ENCODE measurements around the gene CCDC122. TPM values are rescaled to one million over a fixed set of nuclear protein-coding genes. Genes with fewer than 3 reads are reported as not detected.
A peak's percentile ranks its signal among the peaks of the same experiment; 100 is the strongest.

Gene CCDC122
- total RNA-seq, 4 donors from 2014 or later = 1.3 to 2.7 (median 1.8) TPM

DNA sequence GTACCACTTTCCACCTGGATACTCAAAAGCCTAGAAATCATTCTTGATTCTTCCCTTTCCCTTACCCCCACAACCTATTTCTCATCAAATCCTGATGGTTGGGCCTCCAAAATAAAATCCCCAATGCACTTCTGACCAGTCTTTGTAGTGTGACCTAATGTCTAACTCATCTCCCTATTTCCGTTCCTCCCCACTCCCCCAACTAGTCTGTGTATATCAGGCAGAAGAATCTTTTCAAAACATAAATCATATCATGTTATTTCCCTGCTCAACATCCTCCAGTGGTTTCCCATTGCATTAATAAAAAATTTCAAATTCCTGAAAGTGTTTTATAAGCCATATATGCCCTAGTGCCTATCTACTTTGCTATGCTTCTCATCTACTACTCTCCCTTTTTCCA lies 17.7 kb downstream of the CCDC122 start:
- no peak for ATAC-seq (ENCODE audit: low FRiP score)
- DNase-seq (ENCODE audit: low spot score) = no peak
- TF ChIP-seq, protein P1, sequence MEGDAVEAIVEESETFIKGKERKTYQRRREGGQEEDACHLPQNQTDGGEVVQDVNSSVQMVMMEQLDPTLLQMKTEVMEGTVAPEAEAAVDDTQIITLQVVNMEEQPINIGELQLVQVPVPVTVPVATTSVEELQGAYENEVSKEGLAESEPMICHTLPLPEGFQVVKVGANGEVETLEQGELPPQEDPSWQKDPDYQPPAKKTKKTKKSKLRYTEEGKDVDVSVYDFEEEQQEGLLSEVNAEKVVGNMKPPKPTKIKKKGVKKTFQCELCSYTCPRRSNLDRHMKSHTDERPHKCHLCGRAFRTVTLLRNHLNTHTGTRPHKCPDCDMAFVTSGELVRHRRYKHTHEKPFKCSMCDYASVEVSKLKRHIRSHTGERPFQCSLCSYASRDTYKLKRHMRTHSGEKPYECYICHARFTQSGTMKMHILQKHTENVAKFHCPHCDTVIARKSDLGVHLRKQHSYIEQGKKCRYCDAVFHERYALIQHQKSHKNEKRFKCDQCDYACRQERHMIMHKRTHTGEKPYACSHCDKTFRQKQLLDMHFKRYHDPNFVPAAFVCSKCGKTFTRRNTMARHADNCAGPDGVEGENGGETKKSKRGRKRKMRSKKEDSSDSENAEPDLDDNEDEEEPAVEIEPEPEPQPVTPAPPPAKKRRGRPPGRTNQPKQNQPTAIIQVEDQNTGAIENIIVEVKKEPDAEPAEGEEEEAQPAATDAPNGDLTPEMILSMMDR (IDR thresholded peaks at IDR 0.05) = no peak

DNA sequence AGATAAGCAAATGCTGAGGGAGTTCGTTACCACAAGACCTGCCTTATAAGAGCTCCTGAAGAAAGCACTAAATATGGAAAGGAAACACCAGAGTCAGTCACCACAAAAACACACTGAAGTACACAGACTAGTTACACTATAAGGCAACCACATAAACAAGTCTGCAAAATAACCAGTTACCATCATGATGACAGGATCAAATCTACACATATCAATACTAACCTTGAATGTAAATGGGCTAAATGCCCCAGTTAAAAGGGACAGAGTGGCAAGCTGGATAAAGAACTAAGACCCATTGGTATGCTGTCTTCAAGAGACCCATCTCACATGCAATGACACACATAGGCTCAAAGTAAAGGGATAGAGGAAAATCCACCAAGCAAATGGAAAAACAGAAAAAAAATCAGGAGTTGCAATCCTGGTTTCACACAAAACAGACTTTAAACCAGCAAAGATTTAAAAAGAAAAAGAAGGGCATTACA lies 26.6 kb downstream of the CCDC122 start:
- ATAC-seq (ENCODE audit: low FRiP score) (no peak), DNase-seq (ENCODE audit: low spot score) (no peak)
- TF ChIP-seq, protein P1 (IDR thresholded peaks at IDR 0.05) = no peak

DNA sequence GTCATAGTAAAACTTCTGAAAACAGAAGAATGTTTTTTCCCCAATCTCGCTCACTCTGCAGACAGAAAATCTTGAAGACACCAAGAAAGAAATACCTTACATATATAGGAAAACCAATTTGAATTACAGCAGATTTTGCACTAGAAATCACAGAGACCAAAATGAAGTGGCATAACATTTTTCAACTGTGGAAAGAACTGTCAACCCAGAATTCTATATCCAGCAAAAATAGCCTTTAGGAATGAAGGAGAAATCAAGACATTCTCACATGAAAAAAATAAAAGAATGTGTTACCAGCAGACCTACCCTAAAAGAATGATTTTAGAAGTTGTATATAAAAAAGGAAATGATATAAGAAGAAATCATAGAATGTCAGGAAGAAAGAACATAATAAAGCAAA lies 28.7 kb downstream of the CCDC122 start:
- ATAC-seq (ENCODE audit: low FRiP score) (no peak), DNase-seq (ENCODE audit: low spot score) (no peak)
- TF ChIP-seq, protein P1 (IDR thresholded peaks at IDR 0.05) = no peak

DNA sequence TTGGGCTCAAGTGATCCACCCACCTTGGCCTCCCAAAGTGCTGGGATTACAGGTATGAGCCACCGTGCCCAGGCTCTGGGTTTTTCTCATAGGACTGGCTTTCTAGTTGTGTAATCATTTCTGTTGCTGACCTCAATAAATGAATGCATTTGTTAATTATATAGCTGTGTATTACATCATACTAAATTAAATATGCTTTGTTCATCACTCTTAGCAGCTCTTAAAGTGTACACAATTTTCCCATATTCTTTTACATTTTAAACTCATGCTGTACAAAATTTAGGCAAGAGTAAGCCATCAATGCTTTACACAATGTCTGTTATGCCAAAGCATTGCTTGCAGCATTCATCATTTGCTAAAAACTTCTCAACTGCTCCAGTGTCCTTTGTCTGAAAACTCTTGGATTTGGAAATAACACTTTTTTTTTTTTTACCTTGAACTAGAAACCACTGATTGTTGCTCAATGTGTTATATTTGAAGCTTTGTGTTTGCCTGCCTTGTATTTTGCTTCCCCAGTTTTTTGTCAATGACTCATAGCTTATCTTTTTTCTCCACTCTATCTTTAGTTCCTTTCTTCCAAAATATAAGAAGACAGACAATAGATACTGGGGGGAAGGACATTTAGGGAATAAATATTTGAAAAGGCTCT lies 31.4 kb downstream of the CCDC122 start:
- TF ChIP-seq, protein P1 (IDR thresholded peaks at IDR 0.05) = no peak

DNA sequence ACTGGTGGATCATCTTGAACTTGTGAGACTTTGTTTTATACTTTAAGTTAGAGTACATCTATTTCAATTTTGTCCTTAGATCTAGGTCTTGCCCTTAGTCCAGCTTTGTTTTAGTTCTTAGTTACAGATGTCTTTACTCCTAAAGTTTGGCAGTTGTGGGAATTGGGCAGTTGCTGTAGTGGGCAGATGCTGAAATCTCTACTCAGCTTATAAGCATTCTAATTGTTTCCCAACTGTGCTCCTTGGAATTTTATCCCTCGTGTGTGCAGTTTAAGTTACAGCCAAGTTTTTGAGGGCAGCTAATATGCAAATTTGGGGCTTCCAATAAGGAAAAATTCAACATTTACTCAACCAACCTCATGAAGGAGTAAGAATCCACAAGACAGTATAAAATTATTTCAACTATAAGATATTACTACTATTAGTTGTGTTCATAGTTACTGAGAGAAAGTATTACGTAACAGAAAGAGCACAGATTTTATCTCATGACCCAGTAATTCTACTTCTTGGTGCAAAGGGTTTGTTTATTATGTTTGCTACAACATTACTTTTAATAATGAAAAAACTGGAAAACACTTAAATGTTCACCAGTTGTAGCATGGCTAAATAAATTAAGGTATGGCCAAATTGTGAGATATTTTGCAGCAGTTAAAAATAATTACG lies 32.9 kb downstream of the CCDC122 start:
- TF ChIP-seq, protein P1 (IDR thresholded peaks at IDR 0.05) = no peak
- no peak for ATAC-seq (ENCODE audit: low FRiP score)

More for the DNA sequence above, 31.4 kb downstream of the CCDC122 start:
- ATAC-seq (ENCODE audit: low FRiP score) (peak; percentile 41), DNase-seq (ENCODE audit: low spot score) (no peak)

DNA sequence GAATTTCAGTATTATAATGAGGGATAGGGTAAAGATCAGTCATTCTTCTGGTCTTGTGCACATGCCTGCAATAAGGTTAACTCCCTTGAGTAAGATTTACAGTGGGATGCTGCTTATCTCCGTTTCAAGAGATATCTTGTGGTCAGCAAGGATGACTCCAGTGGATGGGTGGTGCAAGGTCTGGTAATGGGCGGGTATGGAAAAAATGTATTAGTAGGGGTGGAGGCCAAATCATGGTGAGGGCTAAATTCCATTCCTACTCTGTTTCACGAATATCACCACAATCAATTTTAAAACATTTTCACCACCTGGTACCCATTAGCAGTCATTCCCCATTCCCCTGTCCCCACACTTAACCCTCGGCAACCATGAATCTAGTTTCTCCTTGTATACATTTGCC lies 40.6 kb downstream of the CCDC122 start:
- DNase-seq (ENCODE audit: low spot score) (no peak), ATAC-seq (ENCODE audit: low FRiP score) (no peak)
- TF ChIP-seq, protein P1 (IDR thresholded peaks at IDR 0.05) = no peak

More for the DNA sequence above, 32.9 kb downstream of the CCDC122 start:
- no peak for DNase-seq (ENCODE audit: low spot score)

DNA sequence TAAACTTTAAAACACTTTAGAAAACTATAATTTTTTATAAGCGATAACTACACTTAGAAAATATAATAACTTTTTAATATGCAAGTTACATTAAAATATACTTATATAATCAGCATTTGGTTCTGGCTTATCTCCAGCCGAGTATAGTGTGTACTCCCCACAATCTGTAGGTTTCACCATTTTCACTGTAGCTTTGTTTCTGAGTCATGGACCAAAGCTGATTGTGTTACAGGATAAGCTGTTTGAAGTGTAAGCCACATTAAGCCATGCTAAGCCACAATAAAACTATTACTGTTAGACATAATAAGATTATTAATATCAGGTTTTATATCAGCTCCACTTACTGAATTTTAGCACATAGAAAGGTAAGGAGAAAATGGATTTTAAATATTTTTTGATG lies 43.8 kb downstream of the CCDC122 start:
- ATAC-seq (ENCODE audit: low FRiP score) = no peak
- TF ChIP-seq, protein P1 (IDR thresholded peaks at IDR 0.05) = no peak
- no peak for DNase-seq (ENCODE audit: low spot score)

Data from omental fat pad (tissue), 4 donors.